ENCODE results near the gene PALM.
A peak's percentile ranks its signal among the peaks of the same experiment; 100 is the strongest.

PALM gene

DNA sequence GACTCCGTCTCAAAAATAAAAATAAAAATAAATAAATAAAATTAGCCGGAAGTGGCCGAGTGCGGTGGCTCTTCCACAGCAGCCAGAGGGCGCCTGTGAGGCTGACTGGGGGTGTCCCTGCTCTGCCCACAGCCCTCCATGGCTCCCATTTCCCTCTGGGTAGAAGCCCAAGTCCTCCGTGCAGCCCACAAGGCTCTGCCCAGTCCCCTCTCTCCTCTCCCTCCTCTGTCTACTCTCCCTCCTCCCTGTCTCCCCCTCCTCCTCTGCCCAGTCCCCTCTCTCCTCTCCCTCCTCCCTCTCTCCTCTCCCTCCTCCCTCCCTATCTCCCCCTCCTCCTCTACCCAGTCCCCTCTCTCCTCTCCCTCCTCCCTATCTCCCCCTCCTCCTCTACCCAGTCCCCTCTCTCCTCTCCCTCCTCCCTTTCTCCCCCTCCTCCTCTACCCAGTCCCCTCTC is 62.6 kb downstream of the PALM start:
- H3K4me1 Mint-ChIP-seq = peaks cover 6% of the 10 kb centered on the region
- H3K4me3 Mint-ChIP-seq = no peak overlapping the region
- no peak overlapping the region for H3K27ac Mint-ChIP-seq
- H3K9me3 Mint-ChIP-seq = no peaks in the 10 kb centered on the region
- no peaks in the 10 kb centered on the region for H3K36me3 Mint-ChIP-seq (ENCODE audit: low read depth)
- no peaks in the 10 kb centered on the region for H3K27me3 Mint-ChIP-seq (ENCODE audit: low read depth)
- TF ChIP-seq, protein P1, sequence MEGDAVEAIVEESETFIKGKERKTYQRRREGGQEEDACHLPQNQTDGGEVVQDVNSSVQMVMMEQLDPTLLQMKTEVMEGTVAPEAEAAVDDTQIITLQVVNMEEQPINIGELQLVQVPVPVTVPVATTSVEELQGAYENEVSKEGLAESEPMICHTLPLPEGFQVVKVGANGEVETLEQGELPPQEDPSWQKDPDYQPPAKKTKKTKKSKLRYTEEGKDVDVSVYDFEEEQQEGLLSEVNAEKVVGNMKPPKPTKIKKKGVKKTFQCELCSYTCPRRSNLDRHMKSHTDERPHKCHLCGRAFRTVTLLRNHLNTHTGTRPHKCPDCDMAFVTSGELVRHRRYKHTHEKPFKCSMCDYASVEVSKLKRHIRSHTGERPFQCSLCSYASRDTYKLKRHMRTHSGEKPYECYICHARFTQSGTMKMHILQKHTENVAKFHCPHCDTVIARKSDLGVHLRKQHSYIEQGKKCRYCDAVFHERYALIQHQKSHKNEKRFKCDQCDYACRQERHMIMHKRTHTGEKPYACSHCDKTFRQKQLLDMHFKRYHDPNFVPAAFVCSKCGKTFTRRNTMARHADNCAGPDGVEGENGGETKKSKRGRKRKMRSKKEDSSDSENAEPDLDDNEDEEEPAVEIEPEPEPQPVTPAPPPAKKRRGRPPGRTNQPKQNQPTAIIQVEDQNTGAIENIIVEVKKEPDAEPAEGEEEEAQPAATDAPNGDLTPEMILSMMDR (IDR thresholded peaks at IDR 0.05; ENCODE audit: unreplicated experiment in 3 of 3) = peak in 2 of 3 experiments; percentile 37 to 52

DNA sequence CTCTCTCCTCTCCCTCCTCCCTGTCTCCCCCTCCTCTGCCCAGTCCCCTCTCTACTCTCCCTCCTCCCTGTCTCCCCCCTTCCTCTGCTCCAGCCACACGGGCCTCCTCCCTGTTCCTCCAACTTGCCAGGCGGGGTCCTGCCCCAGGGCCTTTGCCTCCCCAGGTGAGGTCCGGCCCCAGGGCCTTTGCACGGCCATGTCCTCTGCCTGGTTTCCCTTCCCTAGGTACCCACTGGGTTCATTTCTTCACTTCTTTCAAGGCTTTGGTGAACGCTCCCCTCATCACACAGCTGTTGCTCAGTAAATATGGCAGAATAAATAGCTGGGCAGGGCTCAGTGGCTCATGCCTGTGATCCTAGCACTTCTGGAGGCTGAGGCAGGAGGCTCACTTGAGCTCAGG is 63.3 kb downstream of the PALM start:
- H3K9me3 Mint-ChIP-seq = no peaks in the 10 kb centered on the region
- no peaks in the 10 kb centered on the region for H3K36me3 Mint-ChIP-seq (ENCODE audit: low read depth)
- no peak overlapping the region for H3K4me3 Mint-ChIP-seq
- peaks cover 6% of the 10 kb centered on the region for H3K4me1 Mint-ChIP-seq
- H3K27me3 Mint-ChIP-seq (ENCODE audit: low read depth) = no peaks in the 10 kb centered on the region
- TF ChIP-seq, protein P1 (IDR thresholded peaks at IDR 0.05; ENCODE audit: unreplicated experiment in 3 of 3) = no peak
- H3K27ac Mint-ChIP-seq = no peak overlapping the region

DNA sequence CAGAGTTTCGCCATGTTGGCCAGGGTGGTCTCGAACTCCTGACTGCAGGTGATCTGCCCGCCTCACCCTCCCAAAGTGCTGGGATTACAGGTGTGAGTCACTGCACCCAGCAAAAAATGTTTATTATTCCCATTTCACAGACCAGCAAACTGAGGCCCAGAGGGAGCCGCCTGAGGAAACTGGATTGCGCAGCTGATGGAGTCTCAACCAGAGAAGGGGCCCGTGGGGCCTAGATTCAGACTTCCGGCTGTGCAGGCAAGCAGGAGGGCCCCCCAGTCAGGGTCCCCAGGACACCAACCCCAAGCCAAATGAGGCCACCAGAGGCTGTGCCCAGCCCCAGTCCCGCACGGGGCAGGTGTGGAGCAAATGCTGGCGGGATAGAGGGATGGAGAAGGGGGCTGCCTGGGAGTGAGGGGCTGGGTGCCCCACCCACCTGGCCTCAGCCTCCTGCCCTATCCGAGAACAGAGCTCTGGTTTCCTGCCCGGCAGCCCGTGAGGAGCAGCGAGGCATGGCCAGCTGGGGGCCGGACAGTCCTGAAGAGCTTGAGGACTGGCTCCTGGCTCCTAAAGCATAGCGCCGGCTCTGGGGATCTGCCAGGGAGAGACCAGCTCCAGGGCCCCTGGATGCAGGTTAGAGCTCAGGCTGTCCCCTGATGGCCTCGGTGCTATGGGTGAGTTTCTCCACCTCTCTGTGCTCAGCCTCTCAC is 64.1 kb downstream of the PALM start:
- TF ChIP-seq, protein P1 (IDR thresholded peaks at IDR 0.05; ENCODE audit: unreplicated experiment in 3 of 3) = no peak
- Mint-ChIP-seq H3K4me3 (no peak overlapping the region), H3K9me3 (no peaks in the 10 kb centered on the region)

DNA sequence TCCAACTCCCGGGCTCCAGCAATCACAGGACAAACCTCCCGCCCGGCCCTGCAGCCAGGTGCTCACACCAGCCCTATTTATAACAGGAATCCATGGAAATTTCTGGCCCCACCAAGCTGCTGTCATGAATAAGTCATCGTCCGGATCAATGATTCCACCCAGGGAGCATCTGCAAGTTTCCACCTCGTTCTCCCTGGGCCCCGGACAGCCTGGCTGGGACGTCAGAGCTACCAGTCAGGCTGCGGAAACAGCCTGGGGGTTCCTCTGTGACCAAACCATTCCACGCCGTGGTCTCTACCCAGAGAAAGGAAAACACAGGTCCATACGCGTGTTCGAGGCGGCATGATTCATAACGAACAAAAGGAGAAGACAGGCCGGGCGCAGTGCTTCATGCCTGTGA is 67.8 kb downstream of the PALM start:
- H3K4me1 Mint-ChIP-seq = peaks cover 5% of the 10 kb centered on the region
- peak overlapping the region in 1 of 3 experiments; percentile 48 for H3K27ac Mint-ChIP-seq
- TF ChIP-seq, protein P1 (IDR thresholded peaks at IDR 0.05; ENCODE audit: unreplicated experiment in 3 of 3) = no peak
- H3K4me3 Mint-ChIP-seq = no peak overlapping the region
- no peaks in the 10 kb centered on the region for H3K9me3 Mint-ChIP-seq
- peaks cover 11% of the 10 kb centered on the region for H3K27me3 Mint-ChIP-seq (ENCODE audit: low read depth)
- no peaks in the 10 kb centered on the region for H3K36me3 Mint-ChIP-seq (ENCODE audit: low read depth)

More for the DNA sequence above, 64.1 kb downstream of the PALM start:
- Mint-ChIP-seq H3K27ac (no peak overlapping the region), H3K36me3 (ENCODE audit: low read depth) (no peaks in the 10 kb centered on the region), H3K27me3 (ENCODE audit: low read depth) (no peaks in the 10 kb centered on the region), H3K4me1 (peaks cover 6% of the 10 kb centered on the region)

DNA sequence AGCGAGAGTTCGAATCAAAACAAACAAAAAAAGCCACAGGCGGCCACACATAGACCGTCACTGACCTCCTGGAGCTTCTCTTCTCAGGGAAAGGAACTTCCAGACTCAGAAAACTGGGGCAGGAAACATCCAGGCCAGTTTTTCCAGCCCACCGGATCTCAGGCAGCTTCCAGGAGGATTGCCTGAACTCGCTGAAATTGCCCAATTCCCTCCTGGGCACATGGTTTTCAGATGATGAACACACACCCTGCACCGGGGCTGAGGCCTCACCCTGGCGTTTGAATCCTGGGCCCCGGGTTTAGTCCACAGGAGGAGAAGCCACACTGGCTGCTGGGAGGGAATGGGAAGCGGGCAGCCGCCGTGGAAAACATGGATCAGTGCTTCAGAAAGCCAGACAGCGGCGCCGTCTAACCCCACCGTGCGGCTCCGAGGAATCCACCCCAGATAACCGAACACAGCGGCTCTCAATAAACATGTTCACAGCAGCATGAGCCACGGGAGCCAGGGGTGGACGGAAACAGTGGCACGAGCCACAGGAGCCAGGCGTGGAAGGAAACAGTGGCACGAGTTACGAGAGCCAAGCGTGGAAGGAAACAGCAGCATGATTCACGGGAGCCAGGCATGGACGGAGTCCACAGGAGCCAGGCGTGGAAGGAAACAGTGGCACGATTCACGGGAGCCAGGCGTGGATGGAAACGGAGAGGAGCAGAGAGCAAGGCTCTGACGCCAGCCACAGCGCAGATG is 70.3 kb downstream of the PALM start:
- H3K4me3 Mint-ChIP-seq = peak overlapping the region in 2 of 3 experiments; percentile 32 to 39
- H3K4me1 Mint-ChIP-seq = peaks cover 17% of the 10 kb centered on the region
- TF ChIP-seq, protein P1 (IDR thresholded peaks at IDR 0.05; ENCODE audit: unreplicated experiment in 3 of 3) = no peak
- no peaks in the 10 kb centered on the region for H3K36me3 Mint-ChIP-seq (ENCODE audit: low read depth)
- H3K27ac Mint-ChIP-seq = peak overlapping the region; percentile 78 to 90 (median 90)
- no peaks in the 10 kb centered on the region for H3K9me3 Mint-ChIP-seq
- peaks cover 12% of the 10 kb centered on the region for H3K27me3 Mint-ChIP-seq (ENCODE audit: low read depth)

Data from nephron (organoid).